Naive thymus-derived CD8-positive, alpha-beta T cell (primary cell): ENCODE results near the gene CRYM. TPM values are rescaled to one million over a fixed set of nuclear protein-coding genes. Genes with fewer than 3 reads are reported as not detected.
"Not testable (repeated sequence)": the region's sequence is repeated elsewhere in the genome, so short reads cannot be mapped to it uniquely, and the experiment has no call there.

Source experiments
- ATAC-seq, 2 donors: fragments of 150-1000 bp; cut with Tn5 transposase in 1 of 2; sonication (Bioruptor Pico), chemical (Tn5 transposase) in 1 of 2; 1 replicate in 1 of 2; 2 replicates in 1 of 2; pipeline ENCODE4 v1.10.0; 2021; ENCODE audit warnings: mild to moderate bottlenecking in 2 of 2, moderate library complexity in 2 of 2
- POLR2A ChIA-PET: fragments of 350-600 bp; sonication (Branson Sonifier 250); formaldehyde crosslinking; loops from one replicate; lab custom pipeline; 2021; ENCODE audit warnings: antibody characterized with exemption; lab: Charles Lee
- DNase-seq, 10 donors: peaks; one replicate each; pipeline versions ENCODE4 v3.0.0 to v3.0.0-alpha.2; 2020 to 2022
- H3K27ac Mint-ChIP-seq, 10 donors: one replicate each; pipeline ENCODE4 v1.8.0; 2020 to 2022; ENCODE audit warnings: mild to moderate bottlenecking in 10 of 10, mixed read lengths in 10 of 10, moderate library complexity in 4 of 10, inconsistent platforms in 1 of 10
- H3K27me3 Mint-ChIP-seq, 5 donors: one replicate each; pipeline ENCODE4 v1.8.0; 2021 to 2022; ENCODE audit warnings: mixed read lengths in 5 of 5
- H3K36me3 Mint-ChIP-seq, 3 donors: one replicate each; pipeline ENCODE4 v1.8.0; 2020 to 2022; ENCODE audit warnings: mixed read lengths in 3 of 3, mild to moderate bottlenecking in 2 of 3, inconsistent platforms in 1 of 3
- H3K4me1 Mint-ChIP-seq, 4 donors: one replicate each; pipeline ENCODE4 v1.8.0; 2021 to 2022; ENCODE audit warnings: mixed read lengths in 4 of 4
- H3K4me3 Mint-ChIP-seq, 10 donors: one replicate each; pipeline ENCODE4 v1.8.0; 2020 to 2022; ENCODE audit warnings: mild to moderate bottlenecking in 10 of 10, mixed read lengths in 10 of 10, moderate library complexity in 6 of 10, inconsistent platforms in 1 of 10
- H3K9me3 Mint-ChIP-seq, 9 donors: one replicate each; pipeline ENCODE4 v1.8.0; 2020 to 2022; ENCODE audit warnings: mixed read lengths in 9 of 9, mild to moderate bottlenecking in 3 of 9, inconsistent platforms in 1 of 9, moderate library complexity in 1 of 9
- polyA plus RNA-seq, 3 donors: library from polyadenylated mRNA; unstranded; fragments of 300-500 nt; fragmentation: Illumina TruSeq; gene quantifications; one replicate each; pipeline ENCODE4 v1.2.3, GENCODE V29; 2021
- total RNA-seq, 8 experiments: library from RNA in 2 of 8; stranded (reverse) in 2 of 8; gene quantifications; one replicate each; pipeline ENCODE4 v1.2.3 and lab custom pipeline; 2021 to 2026

Gene CRYM
- total and polyA plus RNA-seq, 5 experiments from 2014 or later: not detected

DNA sequence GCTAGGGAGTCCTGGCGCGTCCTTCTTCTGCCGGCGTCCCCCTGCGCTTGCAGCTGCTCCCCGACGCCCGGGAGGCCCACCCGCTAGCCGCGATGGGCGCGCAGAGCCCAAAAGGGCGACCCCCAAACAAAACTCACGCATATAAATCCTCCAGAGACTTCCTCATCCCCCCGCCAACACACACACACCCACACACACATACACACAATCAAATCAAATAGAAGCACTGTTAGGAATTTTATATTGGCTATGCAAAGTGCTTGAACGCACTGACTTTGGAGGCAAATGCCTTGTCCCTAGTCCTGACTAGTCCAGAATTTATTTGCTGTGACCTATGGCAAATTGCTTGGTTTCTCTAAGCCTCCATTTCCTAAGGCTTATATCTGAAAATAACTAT, 23.8 kb upstream of the CRYM start:
- peaks cover 13 to 48% (median 35%) of the 10 kb centered on the region in 5 donors for H3K27me3 Mint-ChIP-seq
- no peak for ATAC-seq
- peak overlapping the region; percentile 59 to 95 (median 78) for H3K4me3 Mint-ChIP-seq
- POLR2A ChIA-PET: no interaction called here
- no peaks in the 10 kb centered on the region for H3K9me3 Mint-ChIP-seq
- no peaks in the 10 kb centered on the region for H3K36me3 Mint-ChIP-seq
- peak overlapping the region in 1 of 10 donors; percentile 10 for H3K27ac Mint-ChIP-seq
- peaks cover 13 to 27% (median 25%) of the 10 kb centered on the region in 4 donors for H3K4me1 Mint-ChIP-seq
- no peak for DNase-seq

- Mint-ChIP-seq H3K4me1 (peaks cover 13 to 27% (median 25%) of the 10 kb centered on the region in 4 donors), H3K4me3 (peak overlapping the region; percentile 73 to 95 (median 92)), H3K36me3 (no peaks in the 10 kb centered on the region), H3K27me3 (peaks cover 10 to 48% (median 33%) of the 10 kb centered on the region in 5 donors), H3K27ac (peak overlapping the region in 1 of 10 donors; percentile 7), H3K9me3 (no peaks in the 10 kb centered on the region)
- DNase-seq (peak in 3 of 10 donors; percentile 6 to 7 (median 7)), ATAC-seq (peak; percentile 33 to 58)
- POLR2A ChIA-PET: no interaction called here
Observed at GRCh38 chr16:21301168-21301894, 23.2 kb upstream of the CRYM start.

GRCh38 chr16:21300309-21301167, 22.4 kb upstream of the CRYM start:
- ATAC-seq (peak; percentile 35 to 41), DNase-seq (peak in 2 of 10 donors; percentile 6 to 12)
- Mint-ChIP-seq H3K27ac (peak overlapping the region in 1 of 10 donors; percentile 34), H3K9me3 (no peaks in the 10 kb centered on the region), H3K4me1 (peaks cover 13 to 27% (median 25%) of the 10 kb centered on the region in 4 donors), H3K4me3 (peak overlapping the region; percentile 73 to 95 (median 92)), H3K27me3 (peaks cover 10 to 48% (median 30%) of the 10 kb centered on the region in 5 donors), H3K36me3 (no peaks in the 10 kb centered on the region)
- POLR2A ChIA-PET: no interaction called here

GRCh38 chr16:21289789-21290188, 11.7 kb upstream of the CRYM start:
- H3K27ac Mint-ChIP-seq, H3K36me3 Mint-ChIP-seq, ATAC-seq, H3K4me1 Mint-ChIP-seq, POLR2A ChIA-PET, DNase-seq: not testable (repeated sequence)
- Mint-ChIP-seq H3K4me3 (peak overlapping the region in 1 of 10 donors; percentile 34), H3K27me3 (peaks cover 25 to 64% (median 35%) of the 10 kb centered on the region in 5 donors), H3K9me3 (peaks cover 0 to 20% (median 2%) of the 10 kb centered on the region in 9 donors)

DNA sequence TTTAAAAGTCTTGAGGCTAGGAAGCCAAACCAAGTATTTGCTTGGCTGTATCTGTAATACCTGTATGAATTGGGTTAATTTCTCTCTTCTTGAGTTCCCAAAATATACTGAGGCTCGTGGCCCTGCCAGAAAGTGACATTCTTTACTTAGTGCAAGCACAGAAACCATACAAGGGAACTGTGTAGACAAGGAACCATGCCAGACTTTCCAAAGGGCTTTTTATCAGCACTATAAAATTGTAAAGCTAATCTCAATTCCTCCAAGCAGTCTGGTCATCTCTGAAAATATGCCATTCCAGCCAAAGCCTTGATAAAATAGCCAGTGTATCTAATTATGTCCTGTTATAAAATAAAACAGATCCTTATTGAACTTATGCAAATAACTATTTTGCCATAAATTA, 7.2 kb upstream of the CRYM start:
- peaks cover 32 to 69% (median 46%) of the 10 kb centered on the region in 5 donors for H3K27me3 Mint-ChIP-seq
- peaks cover 0 to 6% (median 2%) of the 10 kb centered on the region in 3 donors for H3K36me3 Mint-ChIP-seq
- no peak for DNase-seq
- peaks cover 6 to 11% (median 7%) of the 10 kb centered on the region in 4 donors for H3K4me1 Mint-ChIP-seq
- peaks cover 0 to 26% (median 6%) of the 10 kb centered on the region in 9 donors for H3K9me3 Mint-ChIP-seq
- POLR2A ChIA-PET: no interaction called here
- H3K27ac Mint-ChIP-seq: no peak overlapping the region
- ATAC-seq: no peak
- H3K4me3 Mint-ChIP-seq: no peak overlapping the region

- peaks cover 39 to 76% (median 50%) of the 10 kb centered on the region in 5 donors for H3K27me3 Mint-ChIP-seq
- peaks cover 6 to 11% (median 7%) of the 10 kb centered on the region in 4 donors for H3K4me1 Mint-ChIP-seq
- peaks cover 0 to 20% (median 6%) of the 10 kb centered on the region in 9 donors for H3K9me3 Mint-ChIP-seq
- peaks cover 0 to 6% (median 2%) of the 10 kb centered on the region in 3 donors for H3K36me3 Mint-ChIP-seq
- peak overlapping the region in 7 of 10 donors; percentile 7 to 75 (median 33) for H3K4me3 Mint-ChIP-seq
- ATAC-seq: no peak
- POLR2A ChIA-PET: no interaction called here
- no peak overlapping the region for H3K27ac Mint-ChIP-seq
- no peak for DNase-seq
Observed at GRCh38 chr16:21284414-21284813, 6.3 kb upstream of the CRYM start.

- ATAC-seq: no peak
- H3K36me3 Mint-ChIP-seq: peaks cover 0 to 6% (median 2%) of the 10 kb centered on the region in 3 donors
- no peak for DNase-seq
- peaks cover 44 to 76% (median 52%) of the 10 kb centered on the region in 5 donors for H3K27me3 Mint-ChIP-seq
- peaks cover 0 to 13% (median 2%) of the 10 kb centered on the region in 9 donors for H3K9me3 Mint-ChIP-seq
- H3K4me1 Mint-ChIP-seq: peaks cover 6 to 12% (median 7%) of the 10 kb centered on the region in 4 donors
- POLR2A ChIA-PET: no interaction called here
- H3K4me3 Mint-ChIP-seq: peak overlapping the region in 8 of 10 donors; percentile 12 to 64 (median 36)
- H3K27ac Mint-ChIP-seq: no peak overlapping the region
Observed at GRCh38 chr16:21283521-21284289, 5.6 kb upstream of the CRYM start.

DNA sequence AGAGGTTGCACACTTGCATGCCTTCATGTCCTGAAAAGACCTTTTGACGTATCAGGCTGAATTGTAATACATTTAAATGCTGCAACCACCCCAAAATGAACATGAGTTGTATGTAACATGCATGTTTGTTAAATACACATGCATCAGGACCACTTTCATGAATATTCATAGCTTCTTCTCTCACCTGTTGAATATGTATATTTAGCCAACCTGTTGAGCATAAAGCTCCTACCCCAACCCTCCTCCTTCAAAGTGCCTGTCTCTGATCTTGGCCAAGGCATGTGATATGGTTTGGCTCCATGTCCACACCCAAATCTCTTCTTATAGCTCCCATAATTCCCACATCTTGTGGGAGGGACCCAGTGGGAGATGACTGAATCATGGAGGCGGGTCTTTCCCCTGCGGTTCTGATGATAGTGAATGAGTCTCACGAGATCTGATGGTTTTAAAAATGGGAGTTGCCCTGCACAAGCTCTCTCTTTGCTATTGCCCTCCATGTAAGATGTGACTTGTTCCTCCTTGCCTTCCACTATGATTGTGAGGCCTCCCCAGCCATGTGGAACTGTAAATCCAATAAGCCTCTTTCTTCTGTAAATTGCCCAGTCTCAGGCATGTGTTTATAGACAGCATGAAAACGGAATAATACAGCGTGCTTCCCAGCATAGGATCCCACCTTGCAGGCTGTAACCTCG, 3.8 kb upstream of the CRYM start:
- POLR2A ChIA-PET: no interaction called here
- H3K9me3 Mint-ChIP-seq: peaks cover 0 to 12% (median 2%) of the 10 kb centered on the region in 9 donors
- no peak overlapping the region for H3K4me3 Mint-ChIP-seq
- peaks cover 0 to 6% (median 2%) of the 10 kb centered on the region in 3 donors for H3K36me3 Mint-ChIP-seq
- no peak for ATAC-seq
- H3K4me1 Mint-ChIP-seq: peaks cover 6 to 22% (median 11%) of the 10 kb centered on the region in 4 donors
- peaks cover 49 to 74% (median 54%) of the 10 kb centered on the region in 5 donors for H3K27me3 Mint-ChIP-seq
- no peak overlapping the region for H3K27ac Mint-ChIP-seq
- DNase-seq: no peak

DNA sequence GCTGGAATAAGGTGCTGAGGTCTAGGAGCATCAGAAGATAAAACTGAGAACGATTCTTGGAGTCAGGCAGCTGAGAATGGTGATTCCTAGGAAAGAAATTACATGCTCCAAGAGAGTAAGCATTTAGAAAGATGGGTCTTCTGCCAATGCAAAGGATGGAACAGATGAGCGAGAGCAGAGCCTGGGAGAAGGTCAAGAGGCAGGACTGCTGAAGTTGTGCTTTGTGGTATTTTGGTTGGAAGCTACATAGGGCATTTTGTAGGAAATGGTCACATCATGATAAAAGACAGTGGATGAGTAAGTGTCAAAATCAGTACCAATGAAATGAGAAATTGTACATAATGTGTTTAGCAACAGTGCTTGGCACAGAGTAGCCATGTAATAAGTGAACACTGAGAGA, 1.4 kb upstream of the CRYM start:
- Mint-ChIP-seq H3K27me3 (peaks cover 57 to 81% (median 64%) of the 10 kb centered on the region in 5 donors), H3K36me3 (peaks cover 0 to 5% (median 2%) of the 10 kb centered on the region in 3 donors), H3K4me1 (peaks cover 6 to 20% (median 14%) of the 10 kb centered on the region in 4 donors), H3K4me3 (no peak overlapping the region), H3K27ac (no peak overlapping the region), H3K9me3 (peaks cover 0 to 7% (median 2%) of the 10 kb centered on the region in 9 donors)
- DNase-seq (no peak), ATAC-seq (no peak)
- POLR2A ChIA-PET: no interaction called here

DNA sequence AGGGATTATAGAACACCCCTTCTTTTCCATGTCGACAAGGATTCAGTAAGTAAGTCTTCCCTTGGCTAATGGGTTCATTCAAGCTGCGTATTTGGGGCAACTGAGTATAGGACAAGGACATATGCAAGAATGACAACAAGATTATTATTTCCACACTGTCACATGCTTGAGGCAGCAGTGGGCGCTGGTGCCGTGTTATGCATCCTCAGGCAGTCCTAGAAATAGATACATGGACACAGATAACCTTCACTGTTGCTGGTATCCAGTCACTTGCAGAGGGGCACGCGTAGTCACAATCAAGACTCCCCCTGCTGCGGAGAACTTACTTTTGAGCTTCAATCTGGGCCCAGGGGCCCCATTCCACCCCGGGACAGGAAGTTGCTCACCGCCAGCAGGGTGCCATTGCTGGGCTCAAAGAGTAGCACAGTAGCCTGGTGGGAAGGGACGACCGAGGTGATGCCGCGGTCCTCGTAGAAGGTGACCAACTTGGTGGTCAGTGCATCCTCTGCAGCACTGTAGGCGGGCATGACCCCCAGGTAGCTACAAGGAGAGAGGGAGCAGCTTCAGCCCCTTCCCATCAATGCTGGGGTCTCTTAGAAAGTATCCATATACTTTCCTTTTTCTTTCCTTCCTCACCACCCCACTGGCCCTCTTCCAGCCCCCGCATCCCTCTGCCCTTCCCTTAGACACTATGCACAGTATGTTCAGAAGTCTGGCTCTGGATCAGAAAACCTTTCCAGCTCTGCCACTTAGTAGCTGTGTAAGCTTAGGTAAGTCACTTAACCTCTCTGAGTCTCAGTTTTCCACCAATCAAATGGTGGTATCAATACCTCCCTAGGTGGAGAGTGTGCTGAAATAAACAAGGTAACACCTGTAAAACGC, 804 bp downstream of the CRYM start:
- no peak overlapping the region for H3K27ac Mint-ChIP-seq
- peaks cover 0 to 15% (median 7%) of the 10 kb centered on the region in 4 donors for H3K4me1 Mint-ChIP-seq
- no peaks in the 10 kb centered on the region for H3K36me3 Mint-ChIP-seq
- no peak for ATAC-seq
- H3K9me3 Mint-ChIP-seq: peaks cover 0 to 6% (median 0%) of the 10 kb centered on the region in 9 donors
- peaks cover 55 to 72% (median 64%) of the 10 kb centered on the region in 5 donors for H3K27me3 Mint-ChIP-seq
- peak overlapping the region in 1 of 10 donors; percentile 59 for H3K4me3 Mint-ChIP-seq
- DNase-seq: no peak
- POLR2A ChIA-PET: interaction anchor here (1.1 kb wide), 1 partner anchor 20 kb away, joined by 3 read pairs; no protein-coding TSS in a partner anchor

DNA sequence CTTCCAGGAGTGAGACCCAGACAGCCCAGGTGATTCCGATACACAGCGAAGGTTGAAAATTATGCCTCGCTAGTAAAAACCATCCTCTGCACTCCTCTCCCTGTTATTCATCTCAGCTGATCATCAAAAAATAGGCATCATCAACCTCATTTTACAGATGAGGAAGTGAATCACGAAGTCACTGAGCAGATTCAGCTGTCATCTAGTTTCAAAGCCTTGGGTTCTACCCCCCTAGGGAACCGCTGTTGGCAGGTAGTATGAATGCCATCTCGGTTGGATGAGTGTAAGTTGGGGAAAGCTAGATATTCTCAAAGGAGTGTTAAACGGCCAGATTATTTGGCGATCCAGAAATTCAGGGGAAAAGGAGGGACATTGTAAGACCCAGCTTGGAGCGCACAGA, 2.0 kb downstream of the CRYM start:
- Mint-ChIP-seq H3K4me1 (peaks cover 0 to 15% (median 7%) of the 10 kb centered on the region in 4 donors), H3K27ac (no peak overlapping the region), H3K36me3 (no peaks in the 10 kb centered on the region), H3K9me3 (no peaks in the 10 kb centered on the region), H3K4me3 (no peak overlapping the region), H3K27me3 (peaks cover 48 to 63% (median 55%) of the 10 kb centered on the region in 5 donors)
- ATAC-seq: no peak
- POLR2A ChIA-PET: no interaction called here
- no peak for DNase-seq
